ENCODE measurements around the gene ZC2HC1B. TPM values are rescaled to one million over a fixed set of nuclear protein-coding genes. Genes with fewer than 3 reads are reported as not detected.

The ZC2HC1B gene
- total and polyA plus RNA-seq, 9 of the 15 experiments (the other 6 are each of a cell fraction or from before 2014, with no cell fraction given), result not detected

- Histone ChIP-seq H3K4me2 (ENCODE audit: insufficient read depth, low read length) (peak overlapping the region; percentile 61), H4K20me1 (replicated peaks; ENCODE audit: control insufficient read depth, insufficient read depth, low read length) (no peaks in the 10 kb centered on the region), H3K36me3 (ENCODE audit: control insufficient read depth, insufficient read depth, low read length) (no peaks in the 10 kb centered on the region), H3K9me1 (ENCODE audit: control insufficient read depth, insufficient read depth, low read length) (no peaks in the 10 kb centered on the region), H3K79me2 (ENCODE audit: control insufficient read depth, insufficient read depth, low read length) (no peaks in the 10 kb centered on the region), H3K27ac (ENCODE audit: extremely low read depth, low read depth, low read length) (no peak overlapping the region), H3K4me1 (replicated peaks in 1 of 2; ENCODE audit: control insufficient read depth in 2 of 2, insufficient read depth in 2 of 2, low read length in 2 of 2) (peaks cover 0 to 3% of the 10 kb centered on the region in 2 experiments; a peak in 1 of 5 replicates), H3K9me3 (replicated peaks; ENCODE audit: control insufficient read depth, insufficient read depth, low read depth, low read length) (no peaks in the 10 kb centered on the region), H3K9ac (ENCODE audit: insufficient read depth in 1 of 2, low read depth in 2 of 2, low read length in 2 of 2) (no peak overlapping the region), H3K4me3 (no peak overlapping the region), H2AFZ (ENCODE audit: low read depth, low read length) (peak overlapping the region; percentile 85), H3K27me3 (ENCODE audit: control insufficient read depth in 2 of 2, insufficient read depth in 2 of 2, low read length in 2 of 2) (no peaks in the 10 kb centered on the region)
- peak; percentile 73 to 86 (median 75) for DNase-seq (ENCODE audit: extremely low read depth in 1 of 4, low spot score in 3 of 4)
- intact Hi-C loops (cut with micrococcal nuclease) (loop anchor here (1.0 to 5.0 kb wide), 8 partner anchors 71 to 430 kb away; partner anchors contain the start of genes FUCA2 and SF3B5), in situ Hi-C loops (cut with MboI) (loop anchor here (5.0 kb wide), 2 partner anchors 70 to 365 kb away; no protein-coding TSS in a partner anchor)
- POLR2A ChIA-PET, result interaction anchor here (0.8 to 1.2 kb wide), 2 partner anchors 14 to 67 kb away, joined by 3 to 5 read pairs; partner anchors contain the start of gene PLAGL1
- CTCF ChIA-PET (ENCODE audit: low intra/inter-chr PET ratio), result interaction anchor here (0.6 to 5.2 kb wide), 3 partner anchors 68 to 148 kb away, joined by 3 to 31 read pairs (median 6); no protein-coding TSS in a partner anchor
- BruUV-seq (replicated peaks), result TSS peak; percentile 34
- peak; percentile 82 for FAIRE-seq
- peak; percentile 91 for ATAC-seq
- 29% methylated on average over 20 of the region's 20 CpGs for WGBS (ENCODE audit: insufficient coverage, low coverage, missing lambda C conversion rate)
- TF ChIP-seq RBM25 (IDR thresholded peaks at IDR 0.05; ENCODE audit: low read depth, low read length, severe bottlenecking) (no peak), WHSC1 (IDR thresholded peaks at IDR 0.05; ENCODE audit: low read length) (no peak), ARID4B (CRISPR knock-in tag; IDR thresholded peaks at IDR 0.05) (no peak), ELF2 (CRISPR knock-in tag; IDR thresholded peaks at IDR 0.05) (no peak; the same call in 1 of the 2 replicates), ZSCAN32 (CRISPR knock-in tag; IDR thresholded peaks at IDR 0.05) (no peak), RFX7 (CRISPR knock-in tag; IDR thresholded peaks at IDR 0.05) (no peak), C11orf30 (IDR thresholded peaks at IDR 0.05; ENCODE audit: low read depth) (no peak), CHCHD3 (CRISPR knock-in tag; IDR thresholded peaks at IDR 0.05) (no peak), ZNF277 (CRISPR knock-in tag; IDR thresholded peaks at IDR 0.05; ENCODE audit: borderline replicate concordance) (no peak), ATF3 (IDR thresholded peaks at IDR 0.05) (no peak), ATF3 (CRISPR knock-in tag; conservative IDR thresholded peaks at IDR 0.05) (no peak), SFPQ (IDR thresholded peaks at IDR 0.05; ENCODE audit: low read depth, low read length) (no peak)
Measured at GRCh38 chr6:143941852-143942627, 77.8 kb downstream of the ZC2HC1B start.

Measured in K562 (cell line).